ENCODE results near the gene ARPC1A. TPM values are rescaled to one million over a fixed set of nuclear protein-coding genes. Genes with fewer than 3 reads are reported as not detected.
"Not testable (repeated sequence)": the region's sequence is repeated elsewhere in the genome, so short reads cannot be mapped to it uniquely, and the experiment has no call there.

The ARPC1A gene
- total RNA-seq, 2 donors from 2014 or later: 72.4 to 88.0 TPM

DNA sequence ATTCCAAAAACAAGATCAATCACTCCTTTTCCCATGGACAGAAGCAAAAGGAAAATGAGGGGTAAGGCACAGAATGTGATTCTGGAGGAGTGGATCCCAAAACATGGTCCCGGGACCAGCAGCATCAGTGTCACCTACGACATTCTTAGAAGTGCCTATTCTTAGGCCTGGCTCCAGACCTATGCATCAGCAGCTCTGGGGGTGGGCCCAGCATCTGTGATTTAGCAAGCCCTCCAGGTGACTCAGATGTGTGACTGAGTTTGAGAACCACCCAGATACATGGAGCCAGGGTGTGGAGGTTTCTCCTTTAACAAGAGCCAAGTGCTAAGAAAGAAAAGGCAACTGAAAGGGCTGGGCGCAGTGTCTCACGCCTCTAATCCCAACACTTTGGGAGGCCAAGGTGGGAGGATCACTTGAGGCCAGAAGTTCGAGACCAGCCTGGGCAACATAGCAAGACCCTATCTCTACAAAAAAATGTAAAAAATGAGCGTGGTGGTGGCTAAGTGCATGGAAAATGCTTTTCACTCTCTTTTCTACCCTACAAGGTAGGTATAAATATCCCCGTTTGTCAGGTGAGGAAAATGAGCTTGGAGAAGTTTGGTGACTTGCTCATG is 17.1 kb upstream of the ARPC1A start:
- no peak overlapping the region for H3K27ac Mint-ChIP-seq
- H3K27me3 Mint-ChIP-seq: peaks cover 3 to 10% of the 10 kb centered on the region in 2 donors
- no peaks in the 10 kb centered on the region for H3K36me3 Mint-ChIP-seq
- H3K4me3 Mint-ChIP-seq: no peak overlapping the region
- DNase-seq (ENCODE audit: low spot score) (no peak), ATAC-seq (no peak)
- no peaks in the 10 kb centered on the region for H3K9me3 Mint-ChIP-seq
- peaks cover 6 to 8% of the 10 kb centered on the region in 2 donors for H3K4me1 Mint-ChIP-seq (ENCODE audit: low read depth in 2 of 2)

DNA sequence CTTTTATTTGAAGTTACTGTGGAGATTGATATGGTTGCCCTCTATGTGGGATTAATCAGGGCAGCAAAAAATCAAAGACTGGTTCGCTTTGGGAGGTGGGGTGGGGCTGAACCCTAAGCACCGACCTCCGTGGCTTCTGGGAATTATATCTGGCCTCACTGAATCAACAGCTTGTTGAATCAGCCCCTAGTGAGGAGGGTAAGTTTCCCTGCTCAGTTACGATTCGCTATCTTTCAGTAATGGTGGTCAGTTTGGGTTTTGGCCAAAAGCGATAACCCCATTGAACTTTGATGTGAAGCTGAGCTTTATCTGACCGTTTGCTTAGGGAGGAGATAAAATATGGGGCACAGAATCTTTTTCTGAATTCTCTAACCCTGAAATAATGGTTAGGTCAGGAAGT is 16.6 kb upstream of the ARPC1A start:
- Mint-ChIP-seq H3K36me3 (no peaks in the 10 kb centered on the region), H3K9me3 (no peaks in the 10 kb centered on the region), H3K4me1 (ENCODE audit: low read depth in 2 of 2) (peaks cover 6 to 9% of the 10 kb centered on the region in 2 donors), H3K4me3 (no peak overlapping the region), H3K27me3 (peaks cover 3 to 10% of the 10 kb centered on the region in 2 donors), H3K27ac (no peak overlapping the region)
- no peak for ATAC-seq
- DNase-seq (ENCODE audit: low spot score): no peak

DNA sequence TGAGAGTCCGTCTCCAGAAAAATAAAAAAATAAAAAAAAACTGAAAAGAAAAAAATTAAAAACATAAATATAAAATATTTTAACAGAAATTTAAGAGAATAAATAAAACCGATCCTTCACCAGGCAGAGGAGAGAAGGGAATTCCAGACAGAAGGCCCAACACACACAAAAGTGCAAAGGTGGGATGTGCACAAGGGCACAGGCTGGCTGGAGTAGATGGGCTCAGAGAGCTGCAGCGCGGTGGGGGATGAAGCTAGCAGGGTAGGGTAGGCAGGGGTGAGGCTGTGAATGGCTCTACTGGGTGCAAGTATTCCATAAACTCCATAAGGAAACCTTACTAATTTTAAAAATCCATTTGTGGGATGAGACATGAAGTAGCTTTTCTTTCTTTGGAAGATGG is 15.7 kb upstream of the ARPC1A start:
- Mint-ChIP-seq H3K36me3 (no peaks in the 10 kb centered on the region), H3K4me3 (no peak overlapping the region), H3K9me3 (no peaks in the 10 kb centered on the region), H3K27ac (no peak overlapping the region), H3K4me1 (ENCODE audit: low read depth in 2 of 2) (peaks cover 6 to 9% of the 10 kb centered on the region in 2 donors), H3K27me3 (peaks cover 3 to 10% of the 10 kb centered on the region in 2 donors)
- ATAC-seq (no peak), DNase-seq (ENCODE audit: low spot score) (no peak)

- H3K36me3 Mint-ChIP-seq: no peaks in the 10 kb centered on the region
- no peak for ATAC-seq
- H3K27me3 Mint-ChIP-seq: peaks cover 3 to 10% of the 10 kb centered on the region in 2 donors
- no peak overlapping the region for H3K27ac Mint-ChIP-seq
- H3K4me1 Mint-ChIP-seq (ENCODE audit: low read depth in 2 of 2): peaks cover 6 to 9% of the 10 kb centered on the region in 2 donors
- no peak for DNase-seq (ENCODE audit: low spot score)
- no peak overlapping the region for H3K4me3 Mint-ChIP-seq
- H3K9me3 Mint-ChIP-seq: no peaks in the 10 kb centered on the region
Observed at GRCh38 chr7:99311702-99312101, 14.0 kb upstream of the ARPC1A start.

DNA sequence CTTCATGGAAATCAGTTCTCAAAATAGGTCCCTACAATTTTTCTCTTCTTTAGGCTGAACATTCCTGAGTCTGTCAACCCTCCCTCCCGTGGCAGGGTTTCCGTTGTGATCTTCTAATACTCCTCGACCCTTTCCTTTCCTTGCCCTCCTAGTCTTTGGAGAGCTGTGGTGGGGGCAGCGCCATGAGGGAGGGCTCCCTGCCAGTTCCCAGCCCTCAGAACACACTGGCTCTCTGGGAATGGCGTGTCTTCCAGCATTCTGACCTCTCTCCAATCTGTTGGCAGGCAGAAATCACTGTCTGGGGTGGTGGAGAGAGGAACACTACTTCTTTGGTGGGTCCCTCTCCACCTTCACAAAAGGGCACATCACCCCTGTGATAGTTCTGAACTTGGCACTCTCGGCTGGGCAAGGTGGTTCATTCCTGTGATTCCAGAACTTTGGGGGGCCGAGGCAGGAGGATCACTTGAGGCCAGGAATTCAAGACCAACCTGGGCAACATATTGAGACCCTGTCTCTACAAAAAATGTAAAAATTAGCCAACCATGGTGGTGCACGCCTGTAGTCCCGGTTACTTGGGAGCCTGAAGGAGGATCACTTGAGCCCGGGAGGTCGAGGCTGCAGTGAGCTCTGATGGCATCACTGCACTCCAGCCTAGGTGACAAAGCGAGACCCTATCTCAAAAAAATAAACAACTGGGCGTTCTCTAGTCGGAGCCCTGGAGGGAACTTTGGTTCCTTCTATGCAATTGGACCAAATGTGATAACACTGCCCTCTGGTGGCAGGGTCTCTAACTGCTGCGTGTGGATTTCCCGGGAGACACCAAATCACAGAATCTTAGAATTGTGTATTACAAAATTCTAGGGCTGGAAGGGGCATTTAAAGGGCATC is 13.1 kb upstream of the ARPC1A start:
- ATAC-seq (peak; percentile 66 to 73), DNase-seq (ENCODE audit: low spot score) (peak; percentile 80)
- H3K4me1 Mint-ChIP-seq (ENCODE audit: low read depth in 2 of 2): peaks cover 6 to 9% of the 10 kb centered on the region in 2 donors
- H3K36me3 Mint-ChIP-seq: no peaks in the 10 kb centered on the region
- no peaks in the 10 kb centered on the region for H3K9me3 Mint-ChIP-seq
- H3K27ac Mint-ChIP-seq: no peak overlapping the region
- H3K4me3 Mint-ChIP-seq: peak overlapping the region; percentile 28
- peaks cover 3 to 10% of the 10 kb centered on the region in 2 donors for H3K27me3 Mint-ChIP-seq

DNA sequence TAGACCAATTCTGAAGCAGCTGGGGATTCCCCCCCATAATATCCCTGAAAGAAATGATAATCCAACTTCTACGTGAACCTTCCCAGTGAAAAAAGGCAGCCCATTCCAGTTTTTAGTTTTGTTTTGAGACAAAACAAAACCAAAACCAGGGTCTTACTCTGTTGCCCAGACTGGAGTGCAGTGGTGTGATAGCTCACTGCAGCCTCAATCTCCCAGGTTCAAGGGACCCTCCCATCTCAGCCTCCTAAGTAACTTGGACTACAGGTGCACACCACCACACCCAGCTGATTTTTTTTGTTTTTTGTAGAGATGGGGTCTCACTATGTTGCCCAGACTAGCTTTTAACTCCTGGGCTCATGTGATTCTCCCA is 12.5 kb upstream of the ARPC1A start:
- H3K27me3 Mint-ChIP-seq: peaks cover 3 to 10% of the 10 kb centered on the region in 2 donors
- H3K36me3 Mint-ChIP-seq: no peaks in the 10 kb centered on the region
- H3K9me3 Mint-ChIP-seq: no peaks in the 10 kb centered on the region
- peak overlapping the region; percentile 28 for H3K4me3 Mint-ChIP-seq
- no peak overlapping the region for H3K27ac Mint-ChIP-seq
- ATAC-seq: peak in 1 of 2 donors; percentile 69
- H3K4me1 Mint-ChIP-seq (ENCODE audit: low read depth in 2 of 2): peaks cover 6 to 9% of the 10 kb centered on the region in 2 donors
- DNase-seq (ENCODE audit: low spot score): no peak

- H3K36me3 Mint-ChIP-seq: no peaks in the 10 kb centered on the region
- peak overlapping the region in 1 of 2 donors; percentile 2 for H3K27ac Mint-ChIP-seq
- no peaks in the 10 kb centered on the region for H3K9me3 Mint-ChIP-seq
- peaks cover 6 to 9% of the 10 kb centered on the region in 2 donors for H3K4me1 Mint-ChIP-seq (ENCODE audit: low read depth in 2 of 2)
- no peak overlapping the region for H3K4me3 Mint-ChIP-seq
- peak in 1 of 2 donors; percentile 52 for ATAC-seq
- no peak for DNase-seq (ENCODE audit: low spot score)
- H3K27me3 Mint-ChIP-seq: peaks cover 3 to 10% of the 10 kb centered on the region in 2 donors
Observed at GRCh38 chr7:99314504-99314903, 11.2 kb upstream of the ARPC1A start.

DNA sequence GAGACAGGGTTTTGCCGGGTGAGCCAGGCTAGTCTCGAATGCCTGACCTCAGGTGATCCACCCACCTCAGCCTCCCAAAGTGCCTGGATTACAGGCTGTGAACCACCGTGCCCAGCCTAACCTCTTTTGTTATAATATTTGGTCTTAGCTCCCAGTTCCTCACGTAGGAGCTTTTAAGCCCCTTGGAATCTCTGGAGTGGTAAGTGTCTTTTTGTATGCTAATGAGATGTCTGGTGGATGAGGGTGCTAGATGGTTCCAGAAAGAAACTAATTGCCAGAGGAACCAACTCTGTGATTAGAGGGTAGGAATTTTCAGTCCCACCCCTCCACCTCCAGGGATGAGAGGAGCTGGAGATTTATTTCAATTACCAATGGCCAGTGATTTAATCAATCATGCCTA is 5.3 kb upstream of the ARPC1A start:
- ATAC-seq (no peak), DNase-seq (ENCODE audit: low spot score) (no peak)
- H3K27ac Mint-ChIP-seq: no peak overlapping the region
- no peak overlapping the region for H3K4me3 Mint-ChIP-seq
- peaks cover 0 to 3% of the 10 kb centered on the region in 2 donors for H3K27me3 Mint-ChIP-seq
- peaks cover 0 to 6% of the 10 kb centered on the region in 2 donors for H3K4me1 Mint-ChIP-seq (ENCODE audit: low read depth in 2 of 2)
- H3K9me3 Mint-ChIP-seq: no peaks in the 10 kb centered on the region
- H3K36me3 Mint-ChIP-seq: no peaks in the 10 kb centered on the region

- H3K36me3 Mint-ChIP-seq; H3K9me3 Mint-ChIP-seq; H3K27ac Mint-ChIP-seq; H3K4me3 Mint-ChIP-seq; DNase-seq (ENCODE audit: low spot score); ATAC-seq; H3K27me3 Mint-ChIP-seq: not testable (repeated sequence)
- peaks cover 9 to 19% of the 10 kb centered on the region in 2 donors for H3K4me1 Mint-ChIP-seq (ENCODE audit: low read depth in 2 of 2)
Observed at GRCh38 chr7:99322659-99323058, 3.0 kb upstream of the ARPC1A start.

GRCh38 chr7:99324559-99324958 is 1.1 kb upstream of the ARPC1A start:
- peak overlapping the region; percentile 98 for H3K4me3 Mint-ChIP-seq
- H3K9me3 Mint-ChIP-seq: no peaks in the 10 kb centered on the region
- H3K27ac Mint-ChIP-seq: peak overlapping the region; percentile 82 to 98
- peaks cover 0 to 3% of the 10 kb centered on the region in 2 donors for H3K27me3 Mint-ChIP-seq
- peaks cover 9% of the 10 kb centered on the region for H3K36me3 Mint-ChIP-seq
- no peak for DNase-seq (ENCODE audit: low spot score)
- no peak for ATAC-seq
- peaks cover 17 to 30% of the 10 kb centered on the region in 2 donors for H3K4me1 Mint-ChIP-seq (ENCODE audit: low read depth in 2 of 2)

- Mint-ChIP-seq H3K27me3 (peaks cover 0 to 3% of the 10 kb centered on the region in 2 donors), H3K9me3 (no peaks in the 10 kb centered on the region), H3K27ac (peak overlapping the region; percentile 82 to 98), H3K4me3 (peak overlapping the region; percentile 98), H3K36me3 (peaks cover 9% of the 10 kb centered on the region), H3K4me1 (ENCODE audit: low read depth in 2 of 2) (peaks cover 18 to 35% of the 10 kb centered on the region in 2 donors)
- no peak for DNase-seq (ENCODE audit: low spot score)
- no peak for ATAC-seq
Observed at GRCh38 chr7:99325001-99325493, 651 bp upstream of the ARPC1A start.

DNA sequence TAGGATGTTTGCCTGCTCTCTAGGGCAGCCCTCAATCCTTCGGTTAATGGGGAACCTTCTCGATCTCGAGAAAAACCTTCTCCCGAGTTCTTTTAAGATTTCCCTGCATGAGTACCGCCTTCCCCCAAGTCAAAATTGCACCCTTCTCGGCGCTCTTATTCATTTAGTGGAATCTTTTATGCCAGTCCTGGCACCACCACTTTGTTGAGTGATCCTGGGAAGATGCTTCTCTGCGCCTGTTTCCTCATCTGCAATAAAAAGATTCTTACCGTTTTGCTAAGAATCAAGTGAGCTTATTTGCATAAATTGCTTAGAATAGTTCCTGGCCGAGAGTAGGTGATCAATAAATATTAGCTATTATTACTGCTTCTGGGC is 697 bp downstream of the ARPC1A start:
- Mint-ChIP-seq H3K9me3 (no peaks in the 10 kb centered on the region), H3K4me3 (peak overlapping the region; percentile 98), H3K4me1 (ENCODE audit: low read depth in 2 of 2) (peaks cover 28 to 46% of the 10 kb centered on the region in 2 donors), H3K27me3 (peaks cover 0 to 3% of the 10 kb centered on the region in 2 donors), H3K27ac (peak overlapping the region; percentile 82 to 98), H3K36me3 (peaks cover 9% of the 10 kb centered on the region)
- ATAC-seq (no peak), DNase-seq (ENCODE audit: low spot score) (no peak)

- Mint-ChIP-seq H3K36me3 (peaks cover 19% of the 10 kb centered on the region), H3K4me3 (peak overlapping the region; percentile 77), H3K27ac (peak overlapping the region; percentile 95 to 98), H3K4me1 (ENCODE audit: low read depth in 2 of 2) (peaks cover 36 to 45% of the 10 kb centered on the region in 2 donors)
- ATAC-seq: peak; percentile 68 to 70
- H3K9me3 Mint-ChIP-seq; H3K27me3 Mint-ChIP-seq; DNase-seq (ENCODE audit: low spot score): not testable (repeated sequence)
Observed at GRCh38 chr7:99330314-99330961, 4.7 kb downstream of the ARPC1A start.

Data from natural killer cell treated with Interleukin-12 subunit alpha and Interleukin-12 subunit beta and Interleukin-15 and Interleukin-18, amount 100 ng/mL, for 72 hours (primary cell).